ENCODE results near the gene HBS1L.

HBS1L gene

GRCh38 chr6:134956032-134956431 is 98.6 kb downstream of the HBS1L start (continued):
- no peak for TF ChIP-seq ZBTB6 (tag by site-specific recombination; IDR thresholded peaks at IDR 0.05)
- no peak for TF ChIP-seq ZNF211 (tag by site-specific recombination; IDR thresholded peaks at IDR 0.05; ENCODE audit: low read depth)
- TF ChIP-seq ZIC2 (tag by site-specific recombination; IDR thresholded peaks at IDR 0.05), result no peak

GRCh38 chr6:134954272-134955000 is 100.2 kb downstream of the HBS1L start:
- peaks cover 0 to 8% of the 10 kb centered on the region in 2 experiments; a peak in 1 of 3 replicates for H3K36me3 ChIP-seq (ENCODE audit: control insufficient read depth in 2 of 2, insufficient read depth in 1 of 2, low read length in 2 of 2)
- no peak for TF ChIP-seq ZNF792 (tag by site-specific recombination; IDR thresholded peaks at IDR 0.05)
- TF ChIP-seq YY1 (tag by site-specific recombination; IDR thresholded peaks at IDR 0.05), result no peak
- TF ChIP-seq, protein P1, sequence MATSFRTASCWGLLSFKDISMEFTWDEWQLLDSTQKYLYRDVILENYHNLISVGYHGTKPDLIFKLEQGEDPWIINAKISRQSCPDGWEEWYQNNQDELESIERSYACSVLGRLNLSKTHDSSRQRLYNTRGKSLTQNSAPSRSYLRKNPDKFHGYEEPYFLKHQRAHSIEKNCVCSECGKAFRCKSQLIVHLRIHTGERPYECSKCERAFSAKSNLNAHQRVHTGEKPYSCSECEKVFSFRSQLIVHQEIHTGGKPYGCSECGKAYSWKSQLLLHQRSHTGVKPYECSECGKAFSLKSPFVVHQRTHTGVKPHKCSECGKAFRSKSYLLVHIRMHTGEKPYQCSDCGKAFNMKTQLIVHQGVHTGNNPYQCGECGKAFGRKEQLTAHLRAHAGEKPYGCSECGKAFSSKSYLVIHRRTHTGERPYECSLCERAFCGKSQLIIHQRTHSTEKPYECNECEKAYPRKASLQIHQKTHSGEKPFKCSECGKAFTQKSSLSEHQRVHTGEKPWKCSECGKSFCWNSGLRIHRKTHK (tag by site-specific recombination; IDR thresholded peaks at IDR 0.05), result no peak
- no peak for TF ChIP-seq ZBTB17 (tag by site-specific recombination; IDR thresholded peaks at IDR 0.05)
- no peak for TF ChIP-seq ZNF555 (tag by site-specific recombination; conservative IDR thresholded peaks at IDR 0.05)
- TF ChIP-seq ZFP3 (tag by site-specific recombination; IDR thresholded peaks at IDR 0.05; ENCODE audit: low read depth), result no peak
- no peak for TF ChIP-seq ZNF2 (tag by site-specific recombination; IDR thresholded peaks at IDR 0.05)
- no peak for TF ChIP-seq ZNF830 (tag by site-specific recombination; IDR thresholded peaks at IDR 0.05; ENCODE audit: low read depth)
- TF ChIP-seq WT1 (tag by site-specific recombination; IDR thresholded peaks at IDR 0.05), result no peak
- TF ChIP-seq ZBTB21 (tag by site-specific recombination; IDR thresholded peaks at IDR 0.05), result no peak
- no peak for TF ChIP-seq ZNF184 (tag by site-specific recombination; IDR thresholded peaks at IDR 0.05)
- POLR2A ChIA-PET, result no interaction called here

DNA sequence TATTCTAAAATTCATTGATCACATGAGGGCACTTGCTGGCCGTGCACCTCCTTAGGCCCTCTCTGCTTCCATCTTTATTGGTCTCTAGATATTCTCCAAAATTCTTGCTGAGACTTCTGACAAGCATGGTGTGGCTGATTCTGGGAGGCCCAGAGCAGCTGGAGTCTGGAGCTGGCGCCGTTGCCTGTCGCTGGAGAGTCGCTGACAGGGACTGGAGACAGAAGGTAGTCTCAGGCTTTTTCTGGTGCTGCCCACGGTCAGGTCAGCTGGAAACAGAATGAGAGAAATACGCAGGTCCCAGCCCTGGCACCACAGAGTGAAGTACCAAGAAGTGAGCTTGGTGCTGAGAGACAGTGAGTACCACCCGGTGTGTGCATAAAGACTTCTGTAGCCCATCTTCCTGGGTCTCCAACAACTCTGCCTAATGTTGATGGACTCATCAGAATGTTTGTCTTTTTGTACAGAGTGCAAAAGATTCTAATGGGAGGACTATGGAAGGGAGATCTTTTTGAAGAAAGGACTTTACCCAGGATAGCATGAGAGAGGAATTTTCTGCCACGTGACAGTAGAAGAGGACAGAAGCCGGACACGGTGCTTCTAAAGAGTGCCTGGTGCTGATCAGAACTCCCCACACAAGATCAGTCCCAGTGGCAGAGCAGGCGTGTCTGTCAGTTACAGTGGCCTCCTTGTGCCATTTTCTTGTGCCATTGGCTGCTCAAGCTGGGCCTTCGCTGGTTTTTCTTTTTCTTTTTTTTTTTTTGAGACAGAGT is 102.9 kb downstream of the HBS1L start:
- H3K4me1 ChIP-seq (ENCODE audit: control insufficient read depth, insufficient read depth, low read length), result no peaks in the 10 kb centered on the region
- ChIA-PET POLR2A (no interaction called here), CTCF (interaction anchor here (1.8 kb wide), 1 partner anchor 11 kb away, joined by 6 read pairs; no protein-coding TSS in a partner anchor)
- no peaks in the 10 kb centered on the region for H3K9me3 ChIP-seq (ENCODE audit: control insufficient read depth, insufficient read depth, low read depth, low read length)
- no peak overlapping the region for H3K27ac ChIP-seq (ENCODE audit: extremely low read depth, low read depth, low read length)
- no peaks in the 10 kb centered on the region for H3K36me3 ChIP-seq (ENCODE audit: control insufficient read depth in 2 of 2, insufficient read depth in 1 of 2, low read length in 2 of 2)
- H3K4me3 ChIP-seq (ENCODE audit: low read depth, low read length), result no peak overlapping the region
- TF ChIP-seq GFI1B (tag by site-specific recombination; IDR thresholded peaks at IDR 0.05) (no peak), ZNF473 (tag by site-specific recombination; IDR thresholded peaks at IDR 0.05) (no peak), ZNF148 (tag by site-specific recombination; IDR thresholded peaks at IDR 0.05; ENCODE audit: borderline replicate concordance) (no peak), ZNF707 (tag by site-specific recombination; IDR thresholded peaks at IDR 0.05) (no peak), ZBTB49 (tag by site-specific recombination; IDR thresholded peaks at IDR 0.05; ENCODE audit: low read depth) (no peak), ZNF571 (tag by site-specific recombination; IDR thresholded peaks at IDR 0.05) (no peak), ZNF501 (tag by site-specific recombination; IDR thresholded peaks at IDR 0.05) (no peak), KLF7 (tag by site-specific recombination; IDR thresholded peaks at IDR 0.05; ENCODE audit: borderline replicate concordance) (no peak), ZNF768 (tag by site-specific recombination; IDR thresholded peaks at IDR 0.05) (no peak), ZEB2 (tag by site-specific recombination; IDR thresholded peaks at IDR 0.05) (no peak)

More at GRCh38 chr6:134954272-134955000, 100.2 kb downstream of the HBS1L start:
- H3K27ac ChIP-seq (ENCODE audit: extremely low read depth, low read depth, low read length), result no peak overlapping the region
- H3K4me1 ChIP-seq (ENCODE audit: control insufficient read depth, insufficient read depth, low read length), result no peaks in the 10 kb centered on the region
- no peaks in the 10 kb centered on the region for H3K9me3 ChIP-seq (ENCODE audit: control insufficient read depth, insufficient read depth, low read depth, low read length)
- CTCF ChIA-PET, result interaction anchor here (0.6 kb wide), 1 partner anchor 833 kb away, joined by 3 read pairs; no protein-coding TSS in a partner anchor
- H3K4me3 ChIP-seq (ENCODE audit: low read depth, low read length), result no peak overlapping the region
